ENCODE measurements around the gene MS4A7.
A peak's percentile ranks its signal among the peaks of the same experiment; 100 is the strongest.
"Not testable (repeated sequence)": the region's sequence is repeated elsewhere in the genome, so short reads cannot be mapped to it uniquely, and the experiment has no call there.

The MS4A7 gene

DNA sequence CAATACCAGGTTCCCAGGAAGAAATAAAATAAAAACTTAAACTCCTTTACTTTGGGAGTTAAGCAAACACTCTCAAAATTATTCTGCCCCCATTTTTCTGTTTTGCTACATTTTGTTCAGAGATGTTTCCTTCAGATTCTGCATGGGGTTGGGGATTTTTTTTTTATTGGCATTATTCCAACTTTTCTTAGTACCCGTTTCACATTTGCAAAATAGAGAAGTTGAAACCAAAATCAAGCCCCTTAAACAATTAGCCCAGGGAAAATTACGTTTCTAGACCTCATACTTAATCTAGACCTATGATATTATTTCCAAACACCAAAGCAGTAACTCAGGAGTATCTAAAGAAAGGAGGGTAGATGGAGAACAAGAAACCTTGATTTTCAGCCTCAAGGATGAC lies 20.6 kb upstream of the MS4A7 start:
- POLR2A ChIA-PET: no interaction called here

DNA sequence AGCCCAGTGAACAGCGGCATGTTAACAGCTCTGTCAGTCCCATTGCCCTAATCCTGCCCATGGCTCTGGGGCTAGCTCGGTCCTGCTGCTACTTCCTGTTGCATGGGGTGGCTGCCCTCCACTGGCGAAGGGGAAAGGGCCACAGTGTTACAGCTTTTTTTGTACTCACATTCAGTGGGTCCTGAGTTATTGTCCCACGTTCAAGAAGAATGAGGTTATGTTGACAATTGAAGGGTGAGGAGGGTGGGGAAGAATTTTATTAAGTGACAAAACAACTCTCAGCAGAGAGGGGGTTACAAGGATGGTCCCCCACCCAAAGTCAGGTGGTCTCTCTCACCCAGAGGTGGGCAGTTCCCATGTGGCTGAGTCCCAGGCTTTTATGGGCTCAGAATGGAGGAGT lies 17.7 kb upstream of the MS4A7 start:
- DNase-seq (ENCODE audit: low read depth, low spot score): no peak
- TF ChIP-seq, protein P1, sequence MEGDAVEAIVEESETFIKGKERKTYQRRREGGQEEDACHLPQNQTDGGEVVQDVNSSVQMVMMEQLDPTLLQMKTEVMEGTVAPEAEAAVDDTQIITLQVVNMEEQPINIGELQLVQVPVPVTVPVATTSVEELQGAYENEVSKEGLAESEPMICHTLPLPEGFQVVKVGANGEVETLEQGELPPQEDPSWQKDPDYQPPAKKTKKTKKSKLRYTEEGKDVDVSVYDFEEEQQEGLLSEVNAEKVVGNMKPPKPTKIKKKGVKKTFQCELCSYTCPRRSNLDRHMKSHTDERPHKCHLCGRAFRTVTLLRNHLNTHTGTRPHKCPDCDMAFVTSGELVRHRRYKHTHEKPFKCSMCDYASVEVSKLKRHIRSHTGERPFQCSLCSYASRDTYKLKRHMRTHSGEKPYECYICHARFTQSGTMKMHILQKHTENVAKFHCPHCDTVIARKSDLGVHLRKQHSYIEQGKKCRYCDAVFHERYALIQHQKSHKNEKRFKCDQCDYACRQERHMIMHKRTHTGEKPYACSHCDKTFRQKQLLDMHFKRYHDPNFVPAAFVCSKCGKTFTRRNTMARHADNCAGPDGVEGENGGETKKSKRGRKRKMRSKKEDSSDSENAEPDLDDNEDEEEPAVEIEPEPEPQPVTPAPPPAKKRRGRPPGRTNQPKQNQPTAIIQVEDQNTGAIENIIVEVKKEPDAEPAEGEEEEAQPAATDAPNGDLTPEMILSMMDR (IDR thresholded peaks at IDR 0.05; ENCODE audit: insufficient read depth, low read length, missing control alignments): no peak
- POLR2A ChIA-PET: no interaction called here
- CTCF ChIA-PET: no interaction called here
- no peak overlapping the region for H3K4me3 ChIP-seq (ENCODE audit: low read depth, low read length)

More for the DNA sequence above, 20.6 kb upstream of the MS4A7 start:
- TF ChIP-seq, protein P1 (IDR thresholded peaks at IDR 0.05; ENCODE audit: insufficient read depth, low read length, missing control alignments): no peak
- H3K4me3 ChIP-seq (ENCODE audit: low read depth, low read length): no peak overlapping the region
- no peak for DNase-seq (ENCODE audit: low read depth, low spot score)
- CTCF ChIA-PET: no interaction called here

GRCh38 chr11:60362241-60362640 lies 16.1 kb upstream of the MS4A7 start:
- H3K4me3 ChIP-seq (ENCODE audit: low read depth, low read length): no peak overlapping the region
- DNase-seq (ENCODE audit: low read depth, low spot score): no peak
- TF ChIP-seq, protein P1 (IDR thresholded peaks at IDR 0.05; ENCODE audit: insufficient read depth, low read length, missing control alignments): no peak
- CTCF ChIA-PET: interaction anchor here (1.5 to 1.6 kb wide), 2 partner anchors 9 to 256 kb away, joined by 4 read pairs; no protein-coding TSS in a partner anchor
- POLR2A ChIA-PET: no interaction called here

- TF ChIP-seq, protein P1 (IDR thresholded peaks at IDR 0.05; ENCODE audit: insufficient read depth, low read length, missing control alignments): peak; percentile 60
- POLR2A ChIA-PET: no interaction called here
- CTCF ChIA-PET: interaction anchor here (0.9 to 2.0 kb wide), 5 partner anchors 14 to 256 kb away, joined by 3 to 7 read pairs (median 4); no protein-coding TSS in a partner anchor
- no peak for DNase-seq (ENCODE audit: low read depth, low spot score)
- H3K4me3 ChIP-seq (ENCODE audit: low read depth, low read length): no peak overlapping the region
Observed at GRCh38 chr11:60363542-60364470, 14.5 kb upstream of the MS4A7 start.

DNA sequence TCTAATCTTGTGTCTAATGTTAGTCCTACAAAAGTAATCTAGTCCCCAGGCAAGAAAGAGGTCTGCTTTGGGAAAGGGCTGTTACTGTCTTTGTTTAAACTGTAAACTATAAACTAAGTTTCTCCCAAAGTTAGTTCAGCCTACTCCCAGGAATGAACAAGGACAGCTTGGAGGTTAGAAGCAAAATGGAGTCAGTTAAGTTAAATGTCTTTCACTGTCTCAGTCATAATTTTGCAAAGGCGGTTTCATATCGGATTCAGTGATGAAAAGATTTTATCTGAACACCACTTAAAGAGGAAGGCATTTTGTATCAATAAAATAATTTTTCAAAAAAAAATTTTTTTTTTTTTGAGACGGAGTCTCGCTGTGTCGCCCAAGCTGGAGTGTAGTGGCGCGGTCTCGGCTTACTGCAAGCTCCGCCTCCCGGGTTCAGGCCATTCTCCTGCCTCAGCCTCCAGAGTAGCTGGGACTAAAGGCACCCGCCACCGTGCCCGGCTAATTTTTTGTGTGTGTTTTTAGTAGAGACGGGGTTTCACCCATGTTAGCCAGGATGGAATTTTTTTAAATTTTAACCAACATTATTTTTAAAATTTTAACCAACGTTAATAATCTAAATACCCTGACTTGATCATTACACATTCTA lies 11.9 kb upstream of the MS4A7 start:
- POLR2A ChIA-PET; DNase-seq (ENCODE audit: low read depth, low spot score); H3K4me3 ChIP-seq (ENCODE audit: low read depth, low read length); CTCF ChIA-PET: not testable (repeated sequence)

DNA sequence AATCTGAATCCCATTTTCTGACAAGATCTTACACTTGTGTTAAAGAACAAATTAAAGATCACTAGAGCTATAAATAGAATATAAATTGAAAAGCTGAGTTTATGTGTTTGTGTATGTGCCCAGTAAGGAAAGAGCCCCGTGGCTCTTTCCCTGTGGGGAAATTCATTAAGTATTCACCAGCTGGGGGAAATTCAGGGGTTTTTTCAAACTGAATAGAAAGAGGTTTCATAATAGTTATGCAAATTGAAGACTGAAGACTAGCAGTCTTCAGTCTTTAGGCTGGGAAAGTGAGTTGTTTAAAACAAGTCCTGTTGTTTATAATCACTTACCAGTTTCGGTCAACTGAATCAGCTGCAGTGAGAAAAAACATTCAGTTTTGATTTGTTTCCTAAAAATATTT lies 11.3 kb upstream of the MS4A7 start:
- TF ChIP-seq, protein P1 (IDR thresholded peaks at IDR 0.05; ENCODE audit: insufficient read depth, low read length, missing control alignments): no peak
- no peak overlapping the region for H3K4me3 ChIP-seq (ENCODE audit: low read depth, low read length)
- POLR2A ChIA-PET: no interaction called here
- CTCF ChIA-PET: no interaction called here
- DNase-seq (ENCODE audit: low read depth, low spot score): no peak

Measured in AG04449 (cell line).